DND-41 (cell line): Measurements from ENCODE around the gene SEMA6A.

Source experiments
- ATAC-seq: fragments of 200-7000 bp; cut with Tn5 transposase; 3 replicates; pipeline ENCODE4 v1.9.1; 2021; ENCODE audit warnings: low read depth; ENCODE audit not compliant: insufficient read depth
- DNase-seq: peaks from one replicate; pipeline ENCODE4 v3.0.0-alpha.2; 2020
- H2AFZ ChIP-seq: 2 replicates; pipeline ENCODE4 v1.6.0; 2012; ENCODE audit warnings: low read depth, low read length
- H3K27ac ChIP-seq: 2 replicates; pipeline ENCODE4 v1.5.1; 2012; ENCODE audit warnings: low read length, inconsistent platforms
- H3K27me3 ChIP-seq: fragments of 200-600 bp; sonication (generic); 2 replicates; pipeline ENCODE4 v1.6.0; 2012; ENCODE audit warnings: low read length, mild to moderate bottlenecking, inconsistent platforms; ENCODE audit not compliant: insufficient read depth, poor library complexity
- H3K36me3 ChIP-seq: 2 replicates; pipeline ENCODE4 v1.5.1; 2012; ENCODE audit warnings: low read length, inconsistent platforms; ENCODE audit not compliant: insufficient read depth
- H3K4me1 ChIP-seq: 2 replicates; pipeline ENCODE4 v1.5.1; 2012; ENCODE audit warnings: mild to moderate bottlenecking, low read length; ENCODE audit not compliant: insufficient read depth
- H3K4me2 ChIP-seq: 2 replicates; pipeline ENCODE4 v1.6.0; 2012; ENCODE audit warnings: mild to moderate bottlenecking, moderate library complexity, low read length, inconsistent platforms; ENCODE audit not compliant: insufficient read depth
- H3K4me3 ChIP-seq, 2 experiments: fragments of 200-600 bp in 1 of 2; shearing (Covaris generic) in 1 of 2; 2 replicates each; pipeline ENCODE4 v1.5.1; 2012 to 2016; ENCODE audit warnings: inconsistent platforms in 2 of 2, low read length in 2 of 2, mild to moderate bottlenecking in 2 of 2, low read depth in 1 of 2, moderate library complexity in 1 of 2
- H3K79me2 ChIP-seq: 2 replicates; pipeline ENCODE4 v1.6.0; 2012; ENCODE audit warnings: low read length, inconsistent platforms; ENCODE audit not compliant: insufficient read depth
- H3K9ac ChIP-seq: 2 replicates; pipeline ENCODE4 v1.6.0; 2012; ENCODE audit warnings: low read depth, mild to moderate bottlenecking, inconsistent platforms, low read length, moderate library complexity
- H3K9me3 ChIP-seq: 2 replicates; pipeline ENCODE4 v1.5.1; 2012; ENCODE audit warnings: low read length, moderate library complexity, mild to moderate bottlenecking, inconsistent platforms; ENCODE audit not compliant: insufficient read depth, severe bottlenecking
- H4K20me1 ChIP-seq: 2 replicates; pipeline ENCODE4 v1.6.0; 2012; ENCODE audit warnings: low read length; ENCODE audit not compliant: insufficient read depth
- EZH2 ChIP-seq: IDR thresholded peaks from 3 replicates; pipeline ENCODE4 v1.6.1; 2012; ENCODE audit warnings: borderline replicate concordance, low read depth, mild to moderate bottlenecking, moderate library complexity, low read length, inconsistent platforms; ENCODE audit not compliant: severe bottlenecking
- TF ChIP-seq, protein P1 (sequence below): IDR thresholded peaks from 2 replicates; pipeline ENCODE4 v1.5.1; 2012; ENCODE audit warnings: borderline replicate concordance, low read length, moderate library complexity, mild to moderate bottlenecking; ENCODE audit not compliant: poor library complexity, severe bottlenecking; ENCODE audit errors: extremely low read depth

SEMA6A gene

DNA sequence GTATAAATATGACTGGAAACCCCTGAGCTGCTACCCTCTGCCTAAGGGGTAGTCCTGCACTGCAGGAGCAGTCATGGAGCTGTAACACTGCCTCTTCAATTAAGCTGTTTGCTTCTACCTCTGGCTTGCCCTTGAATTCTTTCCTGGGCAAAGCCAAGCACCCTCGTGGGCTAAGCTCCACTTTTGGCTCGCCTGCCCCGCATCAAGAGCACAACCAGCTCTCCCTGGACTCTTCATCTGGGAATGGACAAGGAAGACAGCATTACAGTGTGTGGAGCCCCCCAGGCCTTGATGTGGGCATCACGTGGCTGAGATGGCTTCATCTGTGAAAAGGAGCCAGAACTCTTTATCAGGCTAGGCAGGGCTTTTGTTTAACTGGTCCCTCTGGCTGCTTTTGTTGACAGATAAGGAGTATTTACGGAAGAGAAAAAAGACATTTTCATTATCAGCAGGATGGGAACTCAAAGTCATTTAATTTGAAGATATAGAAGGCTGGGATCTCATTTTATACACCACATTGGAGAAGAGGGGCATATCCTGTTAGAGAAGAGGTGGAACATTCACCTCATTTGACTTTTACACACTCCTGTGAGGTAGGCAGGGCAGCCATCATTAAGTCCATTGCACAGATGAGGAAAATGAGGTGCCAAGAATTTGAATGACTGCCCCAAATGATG lies 137.8 kb downstream of the SEMA6A start:
- H4K20me1 ChIP-seq = no peaks in the 10 kb centered on the region
- H3K4me3 ChIP-seq = no peak overlapping the region
- H3K9ac ChIP-seq = no peak overlapping the region
- ATAC-seq (no peak), DNase-seq (no peak)
- TF ChIP-seq, protein P1, sequence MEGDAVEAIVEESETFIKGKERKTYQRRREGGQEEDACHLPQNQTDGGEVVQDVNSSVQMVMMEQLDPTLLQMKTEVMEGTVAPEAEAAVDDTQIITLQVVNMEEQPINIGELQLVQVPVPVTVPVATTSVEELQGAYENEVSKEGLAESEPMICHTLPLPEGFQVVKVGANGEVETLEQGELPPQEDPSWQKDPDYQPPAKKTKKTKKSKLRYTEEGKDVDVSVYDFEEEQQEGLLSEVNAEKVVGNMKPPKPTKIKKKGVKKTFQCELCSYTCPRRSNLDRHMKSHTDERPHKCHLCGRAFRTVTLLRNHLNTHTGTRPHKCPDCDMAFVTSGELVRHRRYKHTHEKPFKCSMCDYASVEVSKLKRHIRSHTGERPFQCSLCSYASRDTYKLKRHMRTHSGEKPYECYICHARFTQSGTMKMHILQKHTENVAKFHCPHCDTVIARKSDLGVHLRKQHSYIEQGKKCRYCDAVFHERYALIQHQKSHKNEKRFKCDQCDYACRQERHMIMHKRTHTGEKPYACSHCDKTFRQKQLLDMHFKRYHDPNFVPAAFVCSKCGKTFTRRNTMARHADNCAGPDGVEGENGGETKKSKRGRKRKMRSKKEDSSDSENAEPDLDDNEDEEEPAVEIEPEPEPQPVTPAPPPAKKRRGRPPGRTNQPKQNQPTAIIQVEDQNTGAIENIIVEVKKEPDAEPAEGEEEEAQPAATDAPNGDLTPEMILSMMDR = no peak
- TF ChIP-seq EZH2 = no peak
- no peak overlapping the region for H3K27ac ChIP-seq
- H3K36me3 ChIP-seq = no peaks in the 10 kb centered on the region
- no peaks in the 10 kb centered on the region for H3K79me2 ChIP-seq
- no peaks in the 10 kb centered on the region for H3K9me3 ChIP-seq
- H2AFZ ChIP-seq = no peak overlapping the region
- no peak overlapping the region for H3K4me2 ChIP-seq
- no peaks in the 10 kb centered on the region for H3K4me1 ChIP-seq
- no peaks in the 10 kb centered on the region for H3K27me3 ChIP-seq

DNA sequence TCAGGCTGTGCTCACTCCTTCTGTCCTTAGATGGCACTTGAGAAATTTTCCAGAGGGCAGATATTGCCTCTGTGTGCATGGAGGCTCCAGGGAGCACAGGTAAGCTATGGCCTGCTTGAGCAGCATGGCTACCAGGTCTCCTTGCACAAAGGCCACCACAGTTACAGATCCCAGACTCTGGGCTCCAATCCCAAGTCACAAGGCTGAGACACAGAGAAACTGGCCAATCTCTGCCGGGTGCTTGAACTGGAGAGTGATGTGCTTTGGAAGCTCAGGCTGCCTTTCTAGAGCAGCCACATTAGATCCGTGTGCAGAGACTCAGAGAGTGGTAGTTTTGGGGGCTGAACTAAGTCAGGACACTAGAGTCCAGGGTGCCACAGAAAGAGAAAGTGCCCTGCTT lies 145.7 kb downstream of the SEMA6A start:
- Histone ChIP-seq H3K27ac (no peak overlapping the region), H3K4me3 (no peak overlapping the region), H3K4me1 (no peaks in the 10 kb centered on the region), H3K79me2 (no peaks in the 10 kb centered on the region), H3K36me3 (no peaks in the 10 kb centered on the region), H4K20me1 (no peaks in the 10 kb centered on the region), H2AFZ (no peak overlapping the region), H3K9me3 (no peaks in the 10 kb centered on the region), H3K9ac (no peak overlapping the region), H3K4me2 (no peak overlapping the region), H3K27me3 (no peaks in the 10 kb centered on the region)
- TF ChIP-seq EZH2 = no peak
- TF ChIP-seq, protein P1 = no peak
- DNase-seq (no peak), ATAC-seq (no peak)

DNA sequence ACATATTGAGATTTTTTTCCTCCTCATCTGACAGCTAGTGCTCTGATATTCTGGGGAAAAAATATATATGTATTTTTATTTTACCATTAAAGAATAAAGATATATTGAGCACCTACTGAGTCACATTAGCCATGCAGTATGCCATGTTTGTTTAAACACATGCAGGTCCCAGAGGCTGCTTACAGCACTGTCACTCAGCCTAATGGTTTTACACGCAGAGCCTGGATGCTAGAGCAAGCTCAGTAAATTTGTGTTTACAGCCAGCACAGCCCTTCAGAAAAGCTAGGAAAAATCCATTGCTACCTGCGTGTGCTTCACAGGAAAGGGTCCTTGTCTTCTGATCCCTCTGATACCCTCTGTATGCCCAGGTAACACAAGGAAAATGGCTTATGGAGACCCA lies 146.2 kb downstream of the SEMA6A start:
- H3K36me3 ChIP-seq = no peaks in the 10 kb centered on the region
- TF ChIP-seq EZH2 = no peak
- TF ChIP-seq, protein P1 = no peak
- no peak for ATAC-seq

More for the DNA sequence above, 146.2 kb downstream of the SEMA6A start:
- Histone ChIP-seq H4K20me1 (no peaks in the 10 kb centered on the region), H3K9ac (no peak overlapping the region), H3K27me3 (no peaks in the 10 kb centered on the region), H3K9me3 (no peaks in the 10 kb centered on the region), H3K27ac (no peak overlapping the region), H3K4me1 (no peaks in the 10 kb centered on the region), H3K4me2 (no peak overlapping the region), H2AFZ (no peak overlapping the region), H3K79me2 (no peaks in the 10 kb centered on the region), H3K4me3 (no peak overlapping the region)
- DNase-seq = no peak
